Subcutaneous adipose tissue (tissue), 4 donors: ENCODE measurements around the gene LGR4. TPM values are rescaled to one million over a fixed set of nuclear protein-coding genes. Genes with fewer than 3 reads are reported as not detected.

Source experiments
- total RNA-seq, 4 donors: library from RNA; depleted of rRNA; stranded (reverse); fragments of >200 nt; gene quantifications; one replicate each; pipeline ENCODE4 v1.1.0, GENCODE V29; 2016
- TF ChIP-seq, protein P1 (sequence below): fragments of 450-650 bp; IDR thresholded peaks from one replicate; pipeline ENCODE4 v1.5.1; 2016; ENCODE audit warnings: low read depth, mild to moderate bottlenecking, control low read depth, antibody characterized with exemption, moderate library complexity

Gene LGR4
- total RNA-seq, 4 donors from 2014 or later, result 41.3 to 106 (median 48.8) TPM

DNA sequence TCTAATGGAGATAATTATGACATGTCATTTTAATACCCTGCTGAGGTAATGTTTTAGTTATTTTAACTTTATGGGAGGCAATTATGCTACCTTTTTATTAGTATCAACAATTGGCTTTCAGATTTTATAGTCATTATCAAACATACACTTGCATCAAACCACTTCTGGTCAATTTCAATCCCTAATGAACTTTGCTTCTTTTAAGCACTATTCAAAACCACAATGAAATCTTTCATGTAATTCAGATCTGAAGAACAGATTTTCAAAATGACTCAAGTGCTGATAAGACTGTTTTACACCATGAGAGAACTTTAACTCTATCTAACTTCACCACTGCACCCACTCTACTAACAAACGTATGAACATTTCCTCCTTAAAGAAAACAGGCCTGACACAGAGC, 83.7 kb downstream of the LGR4 start:
- TF ChIP-seq, protein P1, sequence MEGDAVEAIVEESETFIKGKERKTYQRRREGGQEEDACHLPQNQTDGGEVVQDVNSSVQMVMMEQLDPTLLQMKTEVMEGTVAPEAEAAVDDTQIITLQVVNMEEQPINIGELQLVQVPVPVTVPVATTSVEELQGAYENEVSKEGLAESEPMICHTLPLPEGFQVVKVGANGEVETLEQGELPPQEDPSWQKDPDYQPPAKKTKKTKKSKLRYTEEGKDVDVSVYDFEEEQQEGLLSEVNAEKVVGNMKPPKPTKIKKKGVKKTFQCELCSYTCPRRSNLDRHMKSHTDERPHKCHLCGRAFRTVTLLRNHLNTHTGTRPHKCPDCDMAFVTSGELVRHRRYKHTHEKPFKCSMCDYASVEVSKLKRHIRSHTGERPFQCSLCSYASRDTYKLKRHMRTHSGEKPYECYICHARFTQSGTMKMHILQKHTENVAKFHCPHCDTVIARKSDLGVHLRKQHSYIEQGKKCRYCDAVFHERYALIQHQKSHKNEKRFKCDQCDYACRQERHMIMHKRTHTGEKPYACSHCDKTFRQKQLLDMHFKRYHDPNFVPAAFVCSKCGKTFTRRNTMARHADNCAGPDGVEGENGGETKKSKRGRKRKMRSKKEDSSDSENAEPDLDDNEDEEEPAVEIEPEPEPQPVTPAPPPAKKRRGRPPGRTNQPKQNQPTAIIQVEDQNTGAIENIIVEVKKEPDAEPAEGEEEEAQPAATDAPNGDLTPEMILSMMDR, result no peak

DNA sequence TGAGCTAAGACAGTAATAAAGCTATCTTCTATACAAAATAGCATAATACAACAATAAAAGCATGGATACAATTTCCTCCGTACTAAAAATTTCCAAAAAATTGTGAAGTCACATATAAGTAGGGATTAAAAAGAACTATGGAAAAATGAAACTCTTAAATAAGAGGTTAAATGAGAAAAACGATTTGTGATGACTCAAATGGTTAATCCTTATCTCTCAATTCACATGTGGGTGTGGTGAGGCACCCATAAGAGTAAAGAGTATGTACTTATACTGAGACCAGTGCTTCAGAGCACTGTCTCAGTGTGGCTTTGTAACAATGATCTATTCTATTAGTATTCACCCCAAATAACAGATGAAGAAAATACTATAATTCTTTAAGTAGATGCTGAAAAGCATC, 84.6 kb downstream of the LGR4 start:
- TF ChIP-seq, protein P1, result no peak

DNA sequence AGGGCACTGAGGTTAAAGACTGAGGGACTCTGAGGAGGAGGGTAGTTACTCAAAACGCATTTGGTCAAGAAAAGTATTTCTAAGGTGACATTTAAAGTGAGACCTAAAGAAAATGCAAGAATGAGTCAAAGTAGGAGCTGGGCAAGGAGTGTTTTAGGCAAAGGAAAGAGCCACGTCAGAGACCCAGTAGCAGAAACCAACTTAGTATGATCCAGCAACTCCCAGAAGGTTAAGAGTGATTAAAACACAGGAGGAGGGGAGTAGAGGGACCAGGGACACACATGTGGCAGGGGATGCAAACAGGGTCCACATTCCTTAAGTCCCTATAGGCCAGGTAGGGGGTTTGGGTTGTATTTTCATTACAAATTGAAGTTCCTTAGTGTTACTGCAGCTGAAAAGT, 85.2 kb downstream of the LGR4 start:
- TF ChIP-seq, protein P1, result no peak

DNA sequence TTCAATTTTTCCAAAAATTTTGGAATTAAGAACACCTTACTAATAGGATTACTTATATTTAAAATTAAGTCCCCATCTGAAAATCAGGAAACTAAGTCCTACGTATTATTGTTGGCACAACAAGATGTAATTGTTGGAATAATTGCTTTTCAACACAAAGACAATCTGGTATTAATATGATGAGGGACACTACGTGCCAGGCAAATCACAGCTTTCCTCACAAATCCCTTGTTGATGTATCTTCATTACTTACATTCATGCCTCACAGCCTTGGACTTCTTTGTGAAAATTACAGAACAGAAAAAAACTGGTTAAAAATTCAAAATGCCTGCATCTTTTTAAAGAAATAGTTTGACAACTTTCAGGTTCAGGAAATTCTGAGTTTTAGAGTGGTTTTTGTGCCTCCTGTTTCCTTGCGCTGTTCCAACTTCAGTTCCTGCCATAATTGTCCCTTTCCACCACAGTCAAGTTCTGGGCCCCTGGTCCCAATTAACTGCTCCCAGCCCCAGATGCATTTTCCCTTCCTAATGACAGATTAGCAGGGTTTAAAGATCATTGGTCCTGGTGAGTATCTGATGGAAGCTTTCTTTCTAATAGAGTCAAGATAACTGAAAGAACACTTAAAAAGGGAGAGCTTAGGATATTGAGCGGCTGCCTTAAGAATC, 86.3 kb downstream of the LGR4 start:
- TF ChIP-seq, protein P1, result no peak

DNA sequence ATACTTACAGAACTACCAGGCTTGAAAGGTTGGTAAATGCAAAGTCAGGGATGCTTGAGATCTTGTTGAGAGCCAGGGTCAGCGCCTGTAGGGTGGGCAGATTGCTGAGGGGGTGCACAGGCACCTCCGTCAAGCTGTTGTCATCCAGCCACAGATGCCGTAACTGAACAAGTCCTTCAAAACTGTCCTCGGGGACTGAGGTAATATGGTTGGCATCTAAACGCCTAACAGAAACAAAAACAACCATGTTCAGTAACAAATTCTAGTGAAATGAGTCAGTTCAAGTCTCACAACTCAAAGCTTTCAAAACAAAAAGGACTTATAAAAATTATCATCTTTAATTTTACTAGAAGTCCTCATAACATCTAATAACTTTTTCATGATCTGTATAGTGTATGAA, 87.3 kb downstream of the LGR4 start:
- TF ChIP-seq, protein P1, result no peak

DNA sequence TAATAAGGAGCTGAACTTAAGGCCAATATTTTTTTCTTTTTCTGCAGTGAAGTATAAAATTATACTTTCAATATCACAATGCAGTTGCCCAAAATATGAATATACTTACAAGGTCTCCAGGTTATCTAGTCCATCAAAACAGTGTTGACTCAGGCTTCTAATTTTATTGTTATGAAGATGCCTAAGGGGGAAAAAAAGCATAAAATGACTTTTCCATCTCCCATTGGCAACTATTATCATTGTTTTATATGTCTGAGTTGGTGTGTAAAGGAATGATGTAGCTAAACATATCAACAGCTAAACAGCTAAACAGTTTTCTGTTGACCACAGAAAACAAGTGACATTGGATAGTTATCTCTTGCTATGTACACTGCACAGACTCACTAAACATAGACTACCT, 88.4 kb downstream of the LGR4 start:
- TF ChIP-seq, protein P1, result no peak

DNA sequence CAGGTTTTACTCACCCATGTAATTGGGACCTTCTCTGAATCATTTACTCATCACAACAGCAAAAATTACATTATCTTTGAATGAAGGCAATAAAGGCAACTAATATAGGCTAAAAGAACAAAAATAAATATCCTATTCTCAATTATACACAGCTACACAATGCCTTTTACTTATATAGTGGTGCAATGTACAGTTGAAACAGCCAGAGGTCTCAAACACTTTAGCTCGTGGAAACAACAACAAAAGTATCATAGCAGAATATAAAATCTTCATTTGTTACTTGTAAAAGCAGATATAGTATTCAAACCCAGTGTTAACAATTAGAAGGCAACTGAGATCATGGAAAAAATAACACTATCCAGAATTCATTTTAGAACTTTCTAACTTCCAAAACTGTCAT, 88.9 kb downstream of the LGR4 start:
- TF ChIP-seq, protein P1, result no peak
